WTC11 (cell line): ENCODE measurements around the gene IGFN1.

ENCODE experiments used
- ETV6 ChIP-seq: sonication (generic); formaldehyde crosslinking; IDR thresholded peaks from 2 replicates; pipeline ENCODE4 v1.8.1; 2022; ENCODE audit warnings: mild to moderate bottlenecking, missing genetic modification reagents
- IRF2 ChIP-seq: sonication (generic); formaldehyde crosslinking; IDR thresholded peaks from 2 replicates; pipeline ENCODE4 v1.8.0; 2022; ENCODE audit warnings: low read depth, missing genetic modification reagents, borderline replicate concordance
- JUN ChIP-seq: sonication (generic); formaldehyde crosslinking; IDR thresholded peaks from 2 replicates; pipeline ENCODE4 v1.8.0; 2023; ENCODE audit warnings: mild to moderate bottlenecking, missing genetic modification reagents
- ZNF396 ChIP-seq: fragments of 250-450 bp; sonication (Bioruptor Pico); IDR thresholded peaks from 2 replicates; pipeline ENCODE4 v1.8.0; 2021; ENCODE audit warnings: mild to moderate bottlenecking, moderate library complexity, borderline replicate concordance
- TF ChIP-seq, protein P1 (sequence below): fragments of 200-600 bp; IDR thresholded peaks from 2 replicates; pipeline ENCODE4 v1.8.0; 2022; ENCODE audit warnings: antibody characterized with exemption
- TF ChIP-seq, protein P2 (sequence below): sonication (generic); formaldehyde crosslinking; IDR thresholded peaks from 2 replicates; pipeline ENCODE4 v1.8.0; 2022; ENCODE audit warnings: missing genetic modification reagents
- TF ChIP-seq, protein P3 (sequence below): sonication (generic); formaldehyde crosslinking; IDR thresholded peaks from 2 replicates; pipeline ENCODE4 v1.8.1; 2022; ENCODE audit warnings: low read depth, missing genetic modification reagents, borderline replicate concordance

DNA sequence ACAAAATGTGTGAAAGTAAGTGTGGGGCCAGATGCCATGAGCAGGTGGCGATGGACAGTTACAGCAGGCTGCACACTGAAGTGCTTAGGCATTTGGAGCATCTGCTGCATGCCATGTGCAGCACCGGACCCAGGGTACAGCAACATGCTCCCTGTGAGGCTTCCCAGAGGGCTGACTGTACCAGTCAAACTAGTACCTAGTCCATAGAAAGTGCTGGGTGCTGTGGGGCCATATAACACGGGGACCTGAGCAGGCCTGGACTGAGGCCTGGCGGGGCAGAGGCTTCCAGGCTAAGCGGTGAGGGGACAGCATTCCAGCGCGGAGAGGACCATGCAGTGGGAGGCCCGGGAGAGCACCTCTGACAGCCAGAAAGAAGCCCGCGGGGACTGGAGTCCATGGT lies 62.8 kb downstream of the IGFN1 start:
- TF ChIP-seq, protein P1, sequence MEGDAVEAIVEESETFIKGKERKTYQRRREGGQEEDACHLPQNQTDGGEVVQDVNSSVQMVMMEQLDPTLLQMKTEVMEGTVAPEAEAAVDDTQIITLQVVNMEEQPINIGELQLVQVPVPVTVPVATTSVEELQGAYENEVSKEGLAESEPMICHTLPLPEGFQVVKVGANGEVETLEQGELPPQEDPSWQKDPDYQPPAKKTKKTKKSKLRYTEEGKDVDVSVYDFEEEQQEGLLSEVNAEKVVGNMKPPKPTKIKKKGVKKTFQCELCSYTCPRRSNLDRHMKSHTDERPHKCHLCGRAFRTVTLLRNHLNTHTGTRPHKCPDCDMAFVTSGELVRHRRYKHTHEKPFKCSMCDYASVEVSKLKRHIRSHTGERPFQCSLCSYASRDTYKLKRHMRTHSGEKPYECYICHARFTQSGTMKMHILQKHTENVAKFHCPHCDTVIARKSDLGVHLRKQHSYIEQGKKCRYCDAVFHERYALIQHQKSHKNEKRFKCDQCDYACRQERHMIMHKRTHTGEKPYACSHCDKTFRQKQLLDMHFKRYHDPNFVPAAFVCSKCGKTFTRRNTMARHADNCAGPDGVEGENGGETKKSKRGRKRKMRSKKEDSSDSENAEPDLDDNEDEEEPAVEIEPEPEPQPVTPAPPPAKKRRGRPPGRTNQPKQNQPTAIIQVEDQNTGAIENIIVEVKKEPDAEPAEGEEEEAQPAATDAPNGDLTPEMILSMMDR, result no peak
- TF ChIP-seq ETV6 (CRISPR knock-in tag), result no peak
- TF ChIP-seq ZNF396 (CRISPR knock-in tag), result no peak
- no peak for TF ChIP-seq IRF2
- no peak for TF ChIP-seq JUN (CRISPR knock-in tag)
- TF ChIP-seq, protein P2, sequence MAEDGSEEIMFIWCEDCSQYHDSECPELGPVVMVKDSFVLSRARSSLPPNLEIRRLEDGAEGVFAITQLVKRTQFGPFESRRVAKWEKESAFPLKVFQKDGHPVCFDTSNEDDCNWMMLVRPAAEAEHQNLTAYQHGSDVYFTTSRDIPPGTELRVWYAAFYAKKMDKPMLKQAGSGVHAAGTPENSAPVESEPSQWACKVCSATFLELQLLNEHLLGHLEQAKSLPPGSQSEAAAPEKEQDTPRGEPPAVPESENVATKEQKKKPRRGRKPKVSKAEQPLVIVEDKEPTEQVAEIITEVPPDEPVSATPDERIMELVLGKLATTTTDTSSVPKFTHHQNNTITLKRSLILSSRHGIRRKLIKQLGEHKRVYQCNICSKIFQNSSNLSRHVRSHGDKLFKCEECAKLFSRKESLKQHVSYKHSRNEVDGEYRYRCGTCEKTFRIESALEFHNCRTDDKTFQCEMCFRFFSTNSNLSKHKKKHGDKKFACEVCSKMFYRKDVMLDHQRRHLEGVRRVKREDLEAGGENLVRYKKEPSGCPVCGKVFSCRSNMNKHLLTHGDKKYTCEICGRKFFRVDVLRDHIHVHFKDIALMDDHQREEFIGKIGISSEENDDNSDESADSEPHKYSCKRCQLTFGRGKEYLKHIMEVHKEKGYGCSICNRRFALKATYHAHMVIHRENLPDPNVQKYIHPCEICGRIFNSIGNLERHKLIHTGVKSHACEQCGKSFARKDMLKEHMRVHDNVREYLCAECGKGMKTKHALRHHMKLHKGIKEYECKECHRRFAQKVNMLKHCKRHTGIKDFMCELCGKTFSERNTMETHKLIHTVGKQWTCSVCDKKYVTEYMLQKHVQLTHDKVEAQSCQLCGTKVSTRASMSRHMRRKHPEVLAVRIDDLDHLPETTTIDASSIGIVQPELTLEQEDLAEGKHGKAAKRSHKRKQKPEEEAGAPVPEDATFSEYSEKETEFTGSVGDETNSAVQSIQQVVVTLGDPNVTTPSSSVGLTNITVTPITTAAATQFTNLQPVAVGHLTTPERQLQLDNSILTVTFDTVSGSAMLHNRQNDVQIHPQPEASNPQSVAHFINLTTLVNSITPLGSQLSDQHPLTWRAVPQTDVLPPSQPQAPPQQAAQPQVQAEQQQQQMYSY (CRISPR knock-in tag), result no peak
- TF ChIP-seq, protein P3, sequence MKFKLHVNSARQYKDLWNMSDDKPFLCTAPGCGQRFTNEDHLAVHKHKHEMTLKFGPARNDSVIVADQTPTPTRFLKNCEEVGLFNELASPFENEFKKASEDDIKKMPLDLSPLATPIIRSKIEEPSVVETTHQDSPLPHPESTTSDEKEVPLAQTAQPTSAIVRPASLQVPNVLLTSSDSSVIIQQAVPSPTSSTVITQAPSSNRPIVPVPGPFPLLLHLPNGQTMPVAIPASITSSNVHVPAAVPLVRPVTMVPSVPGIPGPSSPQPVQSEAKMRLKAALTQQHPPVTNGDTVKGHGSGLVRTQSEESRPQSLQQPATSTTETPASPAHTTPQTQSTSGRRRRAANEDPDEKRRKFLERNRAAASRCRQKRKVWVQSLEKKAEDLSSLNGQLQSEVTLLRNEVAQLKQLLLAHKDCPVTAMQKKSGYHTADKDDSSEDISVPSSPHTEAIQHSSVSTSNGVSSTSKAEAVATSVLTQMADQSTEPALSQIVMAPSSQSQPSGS (CRISPR knock-in tag), result no peak
